Measurements from ENCODE around the gene MAFG. TPM values are rescaled to one million over a fixed set of nuclear protein-coding genes. Genes with fewer than 3 reads are reported as not detected.

MAFG gene
- total and polyA plus RNA-seq, 2 donors (not counting 1 experiment from before 2014, with no cell fraction given): 11.3 to 20.6 TPM

DNA sequence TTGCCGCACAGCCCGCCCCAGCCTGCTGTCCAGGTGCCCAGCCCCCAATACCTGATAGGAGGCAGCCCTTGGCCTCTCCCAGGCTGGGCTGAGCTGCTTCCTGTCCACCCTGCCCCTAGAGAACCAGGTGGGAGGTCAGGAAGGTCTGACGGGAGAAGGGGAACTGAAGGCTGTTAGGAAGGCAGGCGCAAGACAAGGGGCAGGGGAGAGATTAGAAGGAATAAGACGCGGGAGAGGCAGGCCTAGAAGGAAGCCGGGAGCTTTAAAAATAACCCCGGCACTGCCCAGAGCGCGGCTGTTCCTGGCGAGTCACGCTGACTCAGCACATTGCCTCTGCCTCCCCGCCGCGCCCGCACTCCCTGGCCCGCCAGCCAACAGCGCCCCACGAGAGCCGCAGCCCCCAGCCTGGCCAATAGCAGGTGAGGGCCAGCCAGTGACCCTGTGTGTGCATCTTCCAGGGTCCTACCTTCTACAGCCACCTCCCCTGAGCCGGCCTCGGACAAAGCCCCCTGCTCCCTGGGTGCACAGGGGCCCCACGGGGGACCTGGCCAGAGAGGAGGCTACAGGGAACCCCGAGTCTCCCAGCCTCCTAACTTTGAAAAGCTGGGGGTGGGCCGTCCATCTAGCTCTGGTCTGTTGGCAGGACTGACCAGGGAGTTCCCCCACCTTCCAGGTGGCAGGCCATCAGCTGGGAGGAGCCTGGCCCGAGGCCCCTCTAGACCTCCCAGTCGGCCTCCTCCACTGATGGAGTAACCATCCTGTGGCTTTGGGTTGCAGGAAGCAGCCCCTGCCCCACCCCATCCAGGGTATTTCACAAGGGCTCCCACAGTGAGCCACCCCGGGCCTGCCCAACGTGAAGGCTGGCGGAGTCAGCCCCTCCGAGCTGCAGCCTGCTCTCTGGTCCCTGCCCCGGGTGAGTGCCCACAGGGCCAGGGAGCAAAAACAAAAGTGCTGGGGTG lies 4.0 kb downstream of the MAFG start:
- DNase-seq (ENCODE audit: low read depth in 2 of 2): peak; percentile 75 to 79
- H2AFZ ChIP-seq (ENCODE audit: low read length): no peak overlapping the region
- peaks cover 73% of the 10 kb centered on the region for H3K79me2 ChIP-seq (ENCODE audit: control insufficient read depth, insufficient read depth, low read length)
- no peaks in the 10 kb centered on the region for H3K27me3 ChIP-seq (ENCODE audit: control insufficient read depth, insufficient read depth, low read length)
- H3K36me3 ChIP-seq (ENCODE audit: control insufficient read depth, insufficient read depth, low read length): peaks cover 26% of the 10 kb centered on the region
- peak overlapping the region; percentile 17 to 54 (median 35) for H3K4me3 ChIP-seq (replicated peaks in 1 of 4; ENCODE audit: control extremely low read depth in 1 of 4, insufficient read depth in 1 of 4, low read depth in 3 of 4, low read length in 4 of 4)
- no peak for TF ChIP-seq EZH2 (IDR thresholded peaks at IDR 0.05; ENCODE audit: low read length, missing control alignments)
- TF ChIP-seq, protein P1, sequence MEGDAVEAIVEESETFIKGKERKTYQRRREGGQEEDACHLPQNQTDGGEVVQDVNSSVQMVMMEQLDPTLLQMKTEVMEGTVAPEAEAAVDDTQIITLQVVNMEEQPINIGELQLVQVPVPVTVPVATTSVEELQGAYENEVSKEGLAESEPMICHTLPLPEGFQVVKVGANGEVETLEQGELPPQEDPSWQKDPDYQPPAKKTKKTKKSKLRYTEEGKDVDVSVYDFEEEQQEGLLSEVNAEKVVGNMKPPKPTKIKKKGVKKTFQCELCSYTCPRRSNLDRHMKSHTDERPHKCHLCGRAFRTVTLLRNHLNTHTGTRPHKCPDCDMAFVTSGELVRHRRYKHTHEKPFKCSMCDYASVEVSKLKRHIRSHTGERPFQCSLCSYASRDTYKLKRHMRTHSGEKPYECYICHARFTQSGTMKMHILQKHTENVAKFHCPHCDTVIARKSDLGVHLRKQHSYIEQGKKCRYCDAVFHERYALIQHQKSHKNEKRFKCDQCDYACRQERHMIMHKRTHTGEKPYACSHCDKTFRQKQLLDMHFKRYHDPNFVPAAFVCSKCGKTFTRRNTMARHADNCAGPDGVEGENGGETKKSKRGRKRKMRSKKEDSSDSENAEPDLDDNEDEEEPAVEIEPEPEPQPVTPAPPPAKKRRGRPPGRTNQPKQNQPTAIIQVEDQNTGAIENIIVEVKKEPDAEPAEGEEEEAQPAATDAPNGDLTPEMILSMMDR (conservative IDR thresholded peaks at IDR 0.05 in 1 of 2, IDR thresholded peaks at IDR 0.05 in 1 of 2; ENCODE audit: low read depth in 1 of 2, low read length in 2 of 2): no peak
- peak overlapping the region; percentile 58 for H3K9ac ChIP-seq (ENCODE audit: insufficient read depth, low read length)
- H3K9me3 ChIP-seq (ENCODE audit: control insufficient read depth, insufficient read depth, low read depth, low read length): no peaks in the 10 kb centered on the region
- H3K4me2 ChIP-seq (ENCODE audit: extremely low read depth, insufficient read depth, low read length): peak overlapping the region; percentile 87
- H3K27ac ChIP-seq (ENCODE audit: insufficient read depth, low read length): peak overlapping the region; percentile 83
- H4K20me1 ChIP-seq (ENCODE audit: control insufficient read depth, extremely low read depth, insufficient read depth, low read length): no peaks in the 10 kb centered on the region
- peaks cover 28% of the 10 kb centered on the region for H3K4me1 ChIP-seq (ENCODE audit: control insufficient read depth, extremely low read depth, insufficient read depth, low read length)

DNA sequence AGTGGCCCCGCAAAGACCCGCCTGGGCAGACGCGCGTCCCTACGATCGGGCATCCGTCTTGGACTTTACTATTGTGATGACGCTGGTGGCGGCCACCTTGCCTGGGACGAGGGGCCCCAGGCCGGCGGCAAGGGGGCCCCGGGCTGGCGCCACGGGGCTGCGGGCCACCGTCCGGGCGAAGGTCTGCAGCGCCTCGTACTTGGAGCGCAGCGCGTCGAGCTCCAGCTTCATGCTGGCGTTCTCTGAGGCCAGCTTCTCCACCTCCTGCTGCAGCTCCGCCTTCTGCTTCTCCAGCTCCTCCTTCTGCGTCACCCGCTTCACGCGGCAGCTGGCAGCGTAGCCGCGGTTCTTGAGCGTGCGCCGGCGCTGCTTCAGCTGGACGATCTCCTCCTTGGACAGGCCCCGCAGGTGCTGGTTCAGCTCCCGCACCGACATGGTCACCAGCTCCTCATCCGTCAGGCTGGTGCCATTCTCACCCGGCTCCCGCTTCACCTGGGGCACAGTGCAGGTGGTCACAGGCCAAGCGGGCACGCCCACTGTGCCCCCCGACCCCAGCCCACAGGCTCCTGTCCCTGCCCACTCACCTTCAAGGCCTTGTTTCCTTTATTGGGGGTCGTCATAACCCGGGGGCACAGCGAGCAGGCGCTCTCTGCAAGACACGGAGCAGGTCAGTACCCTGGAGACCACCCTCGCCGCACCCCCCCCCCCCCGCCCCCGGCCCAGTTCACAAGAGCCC lies 4.8 kb downstream of the MAFG start:
- TF ChIP-seq EZH2 (IDR thresholded peaks at IDR 0.05; ENCODE audit: low read length, missing control alignments): no peak
- TF ChIP-seq, protein P1 (conservative IDR thresholded peaks at IDR 0.05 in 1 of 2, IDR thresholded peaks at IDR 0.05 in 1 of 2; ENCODE audit: low read depth in 1 of 2, low read length in 2 of 2): no peak
- H2AFZ ChIP-seq (ENCODE audit: low read length): no peak overlapping the region
- H3K36me3 ChIP-seq (ENCODE audit: control insufficient read depth, insufficient read depth, low read length): peaks cover 26% of the 10 kb centered on the region
- peak overlapping the region in 2 of 4 experiments; percentile 4 to 54 for H3K4me3 ChIP-seq (replicated peaks in 1 of 4; ENCODE audit: control extremely low read depth in 1 of 4, insufficient read depth in 1 of 4, low read depth in 3 of 4, low read length in 4 of 4)
- no peaks in the 10 kb centered on the region for H4K20me1 ChIP-seq (ENCODE audit: control insufficient read depth, extremely low read depth, insufficient read depth, low read length)
- H3K4me2 ChIP-seq (ENCODE audit: extremely low read depth, insufficient read depth, low read length): peak overlapping the region; percentile 35
- H3K9me3 ChIP-seq (ENCODE audit: control insufficient read depth, insufficient read depth, low read depth, low read length): no peaks in the 10 kb centered on the region
- peak overlapping the region; percentile 83 for H3K27ac ChIP-seq (ENCODE audit: insufficient read depth, low read length)
- H3K79me2 ChIP-seq (ENCODE audit: control insufficient read depth, insufficient read depth, low read length): peaks cover 73% of the 10 kb centered on the region
- no peak overlapping the region for H3K9ac ChIP-seq (ENCODE audit: insufficient read depth, low read length)
- no peaks in the 10 kb centered on the region for H3K27me3 ChIP-seq (ENCODE audit: control insufficient read depth, insufficient read depth, low read length)
- peaks cover 28% of the 10 kb centered on the region for H3K4me1 ChIP-seq (ENCODE audit: control insufficient read depth, extremely low read depth, insufficient read depth, low read length)
- DNase-seq (ENCODE audit: low read depth in 2 of 2): no peak

DNA sequence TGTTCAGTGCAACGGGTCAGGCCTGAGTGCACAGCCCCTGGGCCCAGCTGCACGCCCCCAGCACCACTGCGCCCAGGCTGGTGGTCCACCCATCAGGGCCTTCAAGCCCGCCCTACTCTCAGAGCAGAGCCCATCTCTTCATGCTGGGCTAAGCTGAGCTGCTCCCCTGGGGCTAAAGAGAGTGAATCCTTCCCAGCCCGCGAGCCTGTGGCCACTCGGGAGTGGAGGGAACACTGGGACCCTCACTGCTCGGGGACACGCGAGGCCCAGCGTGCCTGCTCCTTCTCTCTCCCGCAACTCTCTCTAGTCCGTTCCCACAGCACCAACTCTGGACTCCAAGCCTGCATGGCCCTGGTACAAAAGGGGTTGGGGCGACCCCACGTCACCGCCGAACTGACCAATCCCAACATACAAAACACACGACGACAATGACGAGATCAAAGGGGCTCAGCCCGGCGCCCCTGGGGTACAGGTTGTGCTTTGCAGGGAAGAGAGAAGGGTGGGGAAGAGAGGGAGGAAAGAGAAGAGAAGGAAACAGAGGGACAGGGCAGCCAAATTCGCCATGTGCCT lies 5.5 kb downstream of the MAFG start:
- Histone ChIP-seq H3K27ac (ENCODE audit: insufficient read depth, low read length) (no peak overlapping the region), H3K79me2 (ENCODE audit: control insufficient read depth, insufficient read depth, low read length) (peaks cover 77% of the 10 kb centered on the region), H3K4me3 (replicated peaks in 1 of 4; ENCODE audit: control extremely low read depth in 1 of 4, insufficient read depth in 1 of 4, low read depth in 3 of 4, low read length in 4 of 4) (no peak overlapping the region), H3K9me3 (ENCODE audit: control insufficient read depth, insufficient read depth, low read depth, low read length) (no peaks in the 10 kb centered on the region), H3K36me3 (ENCODE audit: control insufficient read depth, insufficient read depth, low read length) (peaks cover 26% of the 10 kb centered on the region), H2AFZ (ENCODE audit: low read length) (no peak overlapping the region), H3K27me3 (ENCODE audit: control insufficient read depth, insufficient read depth, low read length) (no peaks in the 10 kb centered on the region), H3K9ac (ENCODE audit: insufficient read depth, low read length) (no peak overlapping the region), H4K20me1 (ENCODE audit: control insufficient read depth, extremely low read depth, insufficient read depth, low read length) (no peaks in the 10 kb centered on the region), H3K4me1 (ENCODE audit: control insufficient read depth, extremely low read depth, insufficient read depth, low read length) (peaks cover 30% of the 10 kb centered on the region), H3K4me2 (ENCODE audit: extremely low read depth, insufficient read depth, low read length) (no peak overlapping the region)
- TF ChIP-seq EZH2 (IDR thresholded peaks at IDR 0.05; ENCODE audit: low read length, missing control alignments): no peak
- TF ChIP-seq, protein P1 (conservative IDR thresholded peaks at IDR 0.05 in 1 of 2, IDR thresholded peaks at IDR 0.05 in 1 of 2; ENCODE audit: low read depth in 1 of 2, low read length in 2 of 2): no peak
- no peak for DNase-seq (ENCODE audit: low read depth in 2 of 2)

Measured in fibroblast of lung (primary cell).